ENCODE data around the gene LYPD6. TPM values are rescaled to one million over a fixed set of nuclear protein-coding genes. Genes with fewer than 3 reads are reported as not detected.
A peak's percentile ranks its signal among the peaks of the same experiment; 100 is the strongest.

Gene LYPD6
- polyA plus RNA-seq, 1 of the 3 experiments (the other 2 are of a cell fraction), result 8.1 TPM

DNA sequence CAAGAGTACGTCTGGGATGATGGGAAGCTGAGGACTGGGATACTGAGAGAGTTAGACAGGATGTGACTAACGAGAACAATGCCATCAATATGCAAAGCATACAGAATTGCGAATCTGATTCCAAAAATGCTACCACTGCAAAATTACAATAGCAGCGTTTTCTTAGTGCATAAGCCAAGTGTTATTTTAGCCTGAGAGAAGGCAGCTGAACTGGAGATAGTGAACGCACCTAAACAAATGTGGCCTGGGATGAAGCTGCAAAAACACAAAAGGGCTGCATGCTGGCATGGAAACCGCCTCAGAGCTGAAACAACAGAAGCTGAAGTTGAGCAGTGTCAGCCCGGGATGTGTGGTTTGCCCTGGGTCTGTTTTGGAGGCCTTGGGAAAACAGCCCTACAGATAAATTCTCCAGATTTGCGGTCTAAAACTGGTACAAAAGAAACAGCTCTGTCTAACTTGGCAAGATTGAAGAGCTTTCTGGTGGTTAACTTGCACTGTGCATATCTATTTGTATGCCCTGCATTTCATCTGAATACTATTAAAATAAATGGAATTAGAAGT, 45.5 kb downstream of the LYPD6 start (continued):
- TF ChIP-seq, protein P1, sequence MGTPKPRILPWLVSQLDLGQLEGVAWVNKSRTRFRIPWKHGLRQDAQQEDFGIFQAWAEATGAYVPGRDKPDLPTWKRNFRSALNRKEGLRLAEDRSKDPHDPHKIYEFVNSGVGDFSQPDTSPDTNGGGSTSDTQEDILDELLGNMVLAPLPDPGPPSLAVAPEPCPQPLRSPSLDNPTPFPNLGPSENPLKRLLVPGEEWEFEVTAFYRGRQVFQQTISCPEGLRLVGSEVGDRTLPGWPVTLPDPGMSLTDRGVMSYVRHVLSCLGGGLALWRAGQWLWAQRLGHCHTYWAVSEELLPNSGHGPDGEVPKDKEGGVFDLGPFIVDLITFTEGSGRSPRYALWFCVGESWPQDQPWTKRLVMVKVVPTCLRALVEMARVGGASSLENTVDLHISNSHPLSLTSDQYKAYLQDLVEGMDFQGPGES (IDR thresholded peaks at IDR 0.05; ENCODE audit: low read depth, low read length), result no peak
- peak; percentile 49; the same call in 1 of the 2 replicates for TF ChIP-seq TEAD4 (IDR thresholded peaks at IDR 0.05; ENCODE audit: borderline replicate concordance, insufficient read depth)
- no peak for TF ChIP-seq FOSL2 (IDR thresholded peaks at IDR 0.05; ENCODE audit: borderline replicate concordance, low read depth)
- TF ChIP-seq CHD2 (IDR thresholded peaks at IDR 0.05; ENCODE audit: low read length, partially characterized antibody), result no peak
- peak; percentile 19; the same call in 1 of the 2 replicates for TF ChIP-seq POLR2AphosphoS5 (IDR thresholded peaks at IDR 0.05; ENCODE audit: low read depth, low read length)
- TF ChIP-seq, protein P2, sequence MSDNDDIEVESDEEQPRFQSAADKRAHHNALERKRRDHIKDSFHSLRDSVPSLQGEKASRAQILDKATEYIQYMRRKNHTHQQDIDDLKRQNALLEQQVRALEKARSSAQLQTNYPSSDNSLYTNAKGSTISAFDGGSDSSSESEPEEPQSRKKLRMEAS (IDR thresholded peaks at IDR 0.05; ENCODE audit: low read depth), result no peak
- TF ChIP-seq, protein P3, sequence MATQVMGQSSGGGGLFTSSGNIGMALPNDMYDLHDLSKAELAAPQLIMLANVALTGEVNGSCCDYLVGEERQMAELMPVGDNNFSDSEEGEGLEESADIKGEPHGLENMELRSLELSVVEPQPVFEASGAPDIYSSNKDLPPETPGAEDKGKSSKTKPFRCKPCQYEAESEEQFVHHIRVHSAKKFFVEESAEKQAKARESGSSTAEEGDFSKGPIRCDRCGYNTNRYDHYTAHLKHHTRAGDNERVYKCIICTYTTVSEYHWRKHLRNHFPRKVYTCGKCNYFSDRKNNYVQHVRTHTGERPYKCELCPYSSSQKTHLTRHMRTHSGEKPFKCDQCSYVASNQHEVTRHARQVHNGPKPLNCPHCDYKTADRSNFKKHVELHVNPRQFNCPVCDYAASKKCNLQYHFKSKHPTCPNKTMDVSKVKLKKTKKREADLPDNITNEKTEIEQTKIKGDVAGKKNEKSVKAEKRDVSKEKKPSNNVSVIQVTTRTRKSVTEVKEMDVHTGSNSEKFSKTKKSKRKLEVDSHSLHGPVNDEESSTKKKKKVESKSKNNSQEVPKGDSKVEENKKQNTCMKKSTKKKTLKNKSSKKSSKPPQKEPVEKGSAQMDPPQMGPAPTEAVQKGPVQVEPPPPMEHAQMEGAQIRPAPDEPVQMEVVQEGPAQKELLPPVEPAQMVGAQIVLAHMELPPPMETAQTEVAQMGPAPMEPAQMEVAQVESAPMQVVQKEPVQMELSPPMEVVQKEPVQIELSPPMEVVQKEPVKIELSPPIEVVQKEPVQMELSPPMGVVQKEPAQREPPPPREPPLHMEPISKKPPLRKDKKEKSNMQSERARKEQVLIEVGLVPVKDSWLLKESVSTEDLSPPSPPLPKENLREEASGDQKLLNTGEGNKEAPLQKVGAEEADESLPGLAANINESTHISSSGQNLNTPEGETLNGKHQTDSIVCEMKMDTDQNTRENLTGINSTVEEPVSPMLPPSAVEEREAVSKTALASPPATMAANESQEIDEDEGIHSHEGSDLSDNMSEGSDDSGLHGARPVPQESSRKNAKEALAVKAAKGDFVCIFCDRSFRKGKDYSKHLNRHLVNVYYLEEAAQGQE (IDR thresholded peaks at IDR 0.05; ENCODE audit: low read depth, low read length), result no peak
- TF ChIP-seq, protein P4, sequence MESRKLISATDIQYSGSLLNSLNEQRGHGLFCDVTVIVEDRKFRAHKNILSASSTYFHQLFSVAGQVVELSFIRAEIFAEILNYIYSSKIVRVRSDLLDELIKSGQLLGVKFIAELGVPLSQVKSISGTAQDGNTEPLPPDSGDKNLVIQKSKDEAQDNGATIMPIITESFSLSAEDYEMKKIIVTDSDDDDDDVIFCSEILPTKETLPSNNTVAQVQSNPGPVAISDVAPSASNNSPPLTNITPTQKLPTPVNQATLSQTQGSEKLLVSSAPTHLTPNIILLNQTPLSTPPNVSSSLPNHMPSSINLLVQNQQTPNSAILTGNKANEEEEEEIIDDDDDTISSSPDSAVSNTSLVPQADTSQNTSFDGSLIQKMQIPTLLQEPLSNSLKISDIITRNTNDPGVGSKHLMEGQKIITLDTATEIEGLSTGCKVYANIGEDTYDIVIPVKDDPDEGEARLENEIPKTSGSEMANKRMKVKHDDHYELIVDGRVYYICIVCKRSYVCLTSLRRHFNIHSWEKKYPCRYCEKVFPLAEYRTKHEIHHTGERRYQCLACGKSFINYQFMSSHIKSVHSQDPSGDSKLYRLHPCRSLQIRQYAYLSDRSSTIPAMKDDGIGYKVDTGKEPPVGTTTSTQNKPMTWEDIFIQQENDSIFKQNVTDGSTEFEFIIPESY (IDR thresholded peaks at IDR 0.05; ENCODE audit: borderline replicate concordance, low read depth), result no peak
- TF ChIP-seq YY1 (IDR thresholded peaks at IDR 0.05; ENCODE audit: low read depth), result no peak
- TF ChIP-seq RXRA (IDR thresholded peaks at IDR 0.05; ENCODE audit: borderline replicate concordance, low read depth), result no peak
- no peak; the same call in 1 of the 2 replicates for TF ChIP-seq EZH2phosphoT487 (IDR thresholded peaks at IDR 0.05; ENCODE audit: borderline replicate concordance, low read depth)
- no peak for TF ChIP-seq FOXJ3 (CRISPR knock-in tag; IDR thresholded peaks at IDR 0.05)
- 0 out of 2 replicates have a peak, but pooled peaks have one; percentile 10 for TF ChIP-seq NFIC (IDR thresholded peaks at IDR 0.05; ENCODE audit: borderline replicate concordance)
- no peak for TF ChIP-seq MEF2A (IDR thresholded peaks at IDR 0.05; ENCODE audit: borderline replicate concordance, low read depth)
- TF ChIP-seq, protein P5, sequence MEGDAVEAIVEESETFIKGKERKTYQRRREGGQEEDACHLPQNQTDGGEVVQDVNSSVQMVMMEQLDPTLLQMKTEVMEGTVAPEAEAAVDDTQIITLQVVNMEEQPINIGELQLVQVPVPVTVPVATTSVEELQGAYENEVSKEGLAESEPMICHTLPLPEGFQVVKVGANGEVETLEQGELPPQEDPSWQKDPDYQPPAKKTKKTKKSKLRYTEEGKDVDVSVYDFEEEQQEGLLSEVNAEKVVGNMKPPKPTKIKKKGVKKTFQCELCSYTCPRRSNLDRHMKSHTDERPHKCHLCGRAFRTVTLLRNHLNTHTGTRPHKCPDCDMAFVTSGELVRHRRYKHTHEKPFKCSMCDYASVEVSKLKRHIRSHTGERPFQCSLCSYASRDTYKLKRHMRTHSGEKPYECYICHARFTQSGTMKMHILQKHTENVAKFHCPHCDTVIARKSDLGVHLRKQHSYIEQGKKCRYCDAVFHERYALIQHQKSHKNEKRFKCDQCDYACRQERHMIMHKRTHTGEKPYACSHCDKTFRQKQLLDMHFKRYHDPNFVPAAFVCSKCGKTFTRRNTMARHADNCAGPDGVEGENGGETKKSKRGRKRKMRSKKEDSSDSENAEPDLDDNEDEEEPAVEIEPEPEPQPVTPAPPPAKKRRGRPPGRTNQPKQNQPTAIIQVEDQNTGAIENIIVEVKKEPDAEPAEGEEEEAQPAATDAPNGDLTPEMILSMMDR (IDR thresholded peaks at IDR 0.05), result no peak
- TF ChIP-seq GATA2 (CRISPR knock-in tag; IDR thresholded peaks at IDR 0.05), result peak; percentile 38
- TF ChIP-seq, protein P6, sequence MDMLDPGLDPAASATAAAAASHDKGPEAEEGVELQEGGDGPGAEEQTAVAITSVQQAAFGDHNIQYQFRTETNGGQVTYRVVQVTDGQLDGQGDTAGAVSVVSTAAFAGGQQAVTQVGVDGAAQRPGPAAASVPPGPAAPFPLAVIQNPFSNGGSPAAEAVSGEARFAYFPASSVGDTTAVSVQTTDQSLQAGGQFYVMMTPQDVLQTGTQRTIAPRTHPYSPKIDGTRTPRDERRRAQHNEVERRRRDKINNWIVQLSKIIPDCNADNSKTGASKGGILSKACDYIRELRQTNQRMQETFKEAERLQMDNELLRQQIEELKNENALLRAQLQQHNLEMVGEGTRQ (IDR thresholded peaks at IDR 0.05; ENCODE audit: borderline replicate concordance, low read depth, low read length), result no peak
- TF ChIP-seq FOXM1 (IDR thresholded peaks at IDR 0.05; ENCODE audit: low read depth), result 0 out of 2 replicates have a peak, but pooled peaks have one; percentile 20
